Measurements from ENCODE around the gene C17orf107. TPM values are rescaled to one million over a fixed set of nuclear protein-coding genes. Genes with fewer than 3 reads are reported as not detected.

Gene C17orf107
- total RNA-seq, 1 experiment from 2014 or later, result 1.0 TPM

DNA sequence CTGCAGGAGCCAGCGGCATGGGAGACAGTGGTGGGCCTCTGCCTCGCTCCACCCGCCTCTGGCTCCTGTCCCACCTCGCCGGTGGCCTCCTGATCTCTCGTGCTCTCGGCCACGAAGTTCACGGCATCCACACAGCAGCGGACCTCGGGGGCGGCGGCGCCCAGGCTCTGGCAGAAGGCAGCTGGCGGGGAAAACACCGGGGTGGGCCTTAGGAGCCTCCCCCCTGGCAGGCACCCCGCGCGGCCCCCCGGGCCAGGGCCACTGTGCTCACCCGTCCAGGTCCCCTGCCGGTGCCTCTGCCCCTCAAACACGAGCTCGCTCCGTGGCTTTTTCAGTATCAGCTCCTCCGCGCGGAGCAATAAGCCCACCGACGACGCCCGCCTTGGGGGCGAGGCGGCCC, 409 bp upstream of the C17orf107 start:
- H3K36me3 Mint-ChIP-seq (ENCODE audit: insufficient read depth, unreplicated experiment), result peaks cover 20% of the 10 kb centered on the region
- H3K4me3 Mint-ChIP-seq (ENCODE audit: unreplicated experiment), result no peak overlapping the region
- Histone ChIP-seq H3K4me1 (peaks cover 3% of the 10 kb centered on the region; the same call in 1 of the 2 replicates), H3K36me3 (ENCODE audit: control insufficient read depth, insufficient read depth, low read length) (no peaks in the 10 kb centered on the region), H3K9me3 (no peaks in the 10 kb centered on the region), H3K27me3 (replicated peaks; ENCODE audit: control insufficient read depth, insufficient read depth, low read length) (no peaks in the 10 kb centered on the region), H3K4me3 (ENCODE audit: low read depth, low read length) (no peak overlapping the region)
- peaks cover 10% of the 10 kb centered on the region for H3K4me1 Mint-ChIP-seq (ENCODE audit: low read depth, unreplicated experiment)
- H3K27me3 Mint-ChIP-seq (ENCODE audit: insufficient read depth, unreplicated experiment), result no peaks in the 10 kb centered on the region
- ChIA-PET CTCF (no interaction called here), POLR2A (no interaction called here)
- BruUV-seq (replicated peaks), result no TSS peak
- no peak for DNase-seq
- no peak overlapping the region for H3K27ac Mint-ChIP-seq (ENCODE audit: unreplicated experiment)
- intact Hi-C loops (cut with micrococcal nuclease; ENCODE audit: unreplicated experiment), result no loop called here
- no peak for TF ChIP-seq CTCF (IDR thresholded peaks at IDR 0.05; ENCODE audit: insufficient read depth in 1 of 2, low read depth in 1 of 2, low read length in 1 of 2, severe bottlenecking in 1 of 2, unreplicated experiment in 1 of 2)
- no peaks in the 10 kb centered on the region for H3K9me3 Mint-ChIP-seq (ENCODE audit: unreplicated experiment)

GRCh38 chr17:4900231-4901107, 1.1 kb downstream of the C17orf107 start:
- H3K27me3 Mint-ChIP-seq (ENCODE audit: insufficient read depth, unreplicated experiment), result no peaks in the 10 kb centered on the region
- CTCF ChIA-PET, result no interaction called here
- peaks cover 10% of the 10 kb centered on the region for H3K4me1 Mint-ChIP-seq (ENCODE audit: low read depth, unreplicated experiment)
- BruUV-seq (replicated peaks), result no TSS peak
- H3K27me3 ChIP-seq (replicated peaks; ENCODE audit: control insufficient read depth, insufficient read depth, low read length), result no peaks in the 10 kb centered on the region
- DNase-seq, result no peak
- H3K9me3 Mint-ChIP-seq (ENCODE audit: unreplicated experiment), result no peaks in the 10 kb centered on the region
- H3K4me3 ChIP-seq (ENCODE audit: low read depth, low read length), result no peak overlapping the region
- POLR2A ChIA-PET, result no interaction called here
- H3K27ac Mint-ChIP-seq (ENCODE audit: unreplicated experiment), result no peak overlapping the region
- H3K4me3 Mint-ChIP-seq (ENCODE audit: unreplicated experiment), result no peak overlapping the region
- peaks cover 20% of the 10 kb centered on the region for H3K36me3 Mint-ChIP-seq (ENCODE audit: insufficient read depth, unreplicated experiment)
- no peak for TF ChIP-seq CTCF (IDR thresholded peaks at IDR 0.05; ENCODE audit: insufficient read depth in 1 of 2, low read depth in 1 of 2, low read length in 1 of 2, severe bottlenecking in 1 of 2, unreplicated experiment in 1 of 2)
- no peaks in the 10 kb centered on the region for H3K36me3 ChIP-seq (ENCODE audit: control insufficient read depth, insufficient read depth, low read length)
- peaks cover 3% of the 10 kb centered on the region; the same call in 1 of the 2 replicates for H3K4me1 ChIP-seq
- no peaks in the 10 kb centered on the region for H3K9me3 ChIP-seq
- intact Hi-C loops (cut with micrococcal nuclease; ENCODE audit: unreplicated experiment), result no loop called here

GRCh38 chr17:4901108-4901647, 1.8 kb downstream of the C17orf107 start:
- TF ChIP-seq CTCF (IDR thresholded peaks at IDR 0.05; ENCODE audit: insufficient read depth in 1 of 2, low read depth in 1 of 2, low read length in 1 of 2, severe bottlenecking in 1 of 2, unreplicated experiment in 1 of 2), result no peak
- peaks cover 3% of the 10 kb centered on the region; the same call in 1 of the 2 replicates for H3K4me1 ChIP-seq
- no peak for DNase-seq
- Mint-ChIP-seq H3K36me3 (ENCODE audit: insufficient read depth, unreplicated experiment) (peaks cover 20% of the 10 kb centered on the region), H3K4me3 (ENCODE audit: unreplicated experiment) (no peak overlapping the region), H3K27me3 (ENCODE audit: insufficient read depth, unreplicated experiment) (no peaks in the 10 kb centered on the region), H3K4me1 (ENCODE audit: low read depth, unreplicated experiment) (peaks cover 10% of the 10 kb centered on the region), H3K9me3 (ENCODE audit: unreplicated experiment) (no peaks in the 10 kb centered on the region), H3K27ac (ENCODE audit: unreplicated experiment) (no peak overlapping the region)
- POLR2A ChIA-PET, result no interaction called here
- H3K4me3 ChIP-seq (ENCODE audit: low read depth, low read length), result no peak overlapping the region
- H3K27me3 ChIP-seq (replicated peaks; ENCODE audit: control insufficient read depth, insufficient read depth, low read length), result no peaks in the 10 kb centered on the region
- no peaks in the 10 kb centered on the region for H3K9me3 ChIP-seq
- no TSS peak for BruUV-seq (replicated peaks)
- intact Hi-C loops (cut with micrococcal nuclease; ENCODE audit: unreplicated experiment), result no loop called here
- H3K36me3 ChIP-seq (ENCODE audit: control insufficient read depth, insufficient read depth, low read length), result no peaks in the 10 kb centered on the region
- CTCF ChIA-PET, result no interaction called here
